GM21576 (cell line): ENCODE measurements around the gene WAPL.

Experiments used
- ATAC-seq: cut with Tn5 transposase; IDR thresholded peaks from one replicate; pipeline ENCODE4 v1.9.1; 2021; ENCODE audit warnings: mild to moderate bottlenecking, moderate library complexity; ENCODE audit not compliant: unreplicated experiment

WAPL gene

DNA sequence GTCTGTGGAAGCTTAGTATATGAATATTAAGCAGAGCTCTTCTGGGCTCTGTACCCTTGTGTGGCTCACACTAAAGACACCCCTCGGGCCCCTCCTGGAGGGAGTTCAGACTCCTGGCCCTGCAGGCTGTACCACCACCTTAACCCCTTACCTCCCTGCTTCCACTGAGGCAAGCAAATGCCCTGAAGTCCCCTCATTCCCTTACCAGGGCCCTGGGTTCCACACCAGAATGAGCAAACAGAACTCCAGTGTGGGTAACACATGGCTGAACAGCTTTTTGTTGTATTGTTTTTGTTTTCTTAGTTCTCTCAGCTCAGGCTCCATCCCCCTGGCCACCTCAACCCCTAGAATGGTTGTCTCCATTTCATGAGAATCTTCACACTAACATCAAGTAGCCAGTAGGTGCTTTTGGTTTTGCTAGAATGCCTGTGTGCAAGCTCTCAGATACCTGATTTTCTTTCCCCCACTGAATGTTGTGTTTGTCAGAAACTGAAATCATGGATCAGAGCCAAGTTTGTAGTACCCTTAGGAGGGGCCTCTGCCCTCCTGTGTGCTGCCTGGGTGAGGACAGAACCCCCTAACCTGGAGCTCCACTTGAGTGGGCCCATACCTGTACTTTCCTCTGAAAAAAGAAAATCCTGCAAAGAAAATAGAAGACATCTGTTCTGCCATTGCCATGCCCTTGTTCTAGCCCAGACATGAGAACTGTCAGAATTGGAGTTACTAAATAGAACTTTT, 2.8 kb upstream of the WAPL start:
- no peak for ATAC-seq

DNA sequence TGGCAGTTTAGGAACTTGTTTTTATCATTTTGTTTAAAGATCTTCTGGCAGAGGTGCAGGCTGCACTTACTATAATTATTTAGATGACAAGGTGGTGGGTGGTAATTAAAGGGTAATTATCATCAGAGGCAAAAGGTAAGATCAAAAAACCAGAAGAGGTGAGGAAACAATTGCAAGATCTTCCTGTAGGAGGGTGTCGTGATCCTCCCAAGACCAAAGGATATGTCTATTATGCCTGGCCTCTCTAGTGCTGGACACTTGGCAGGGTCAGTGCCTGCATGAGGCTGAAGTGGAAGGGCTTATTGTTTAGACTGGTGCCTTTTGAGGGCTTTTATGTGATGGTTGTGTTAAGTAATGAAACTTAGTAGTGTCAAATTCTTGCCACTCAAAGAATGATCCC, 1.8 kb upstream of the WAPL start:
- ATAC-seq = no peak

DNA sequence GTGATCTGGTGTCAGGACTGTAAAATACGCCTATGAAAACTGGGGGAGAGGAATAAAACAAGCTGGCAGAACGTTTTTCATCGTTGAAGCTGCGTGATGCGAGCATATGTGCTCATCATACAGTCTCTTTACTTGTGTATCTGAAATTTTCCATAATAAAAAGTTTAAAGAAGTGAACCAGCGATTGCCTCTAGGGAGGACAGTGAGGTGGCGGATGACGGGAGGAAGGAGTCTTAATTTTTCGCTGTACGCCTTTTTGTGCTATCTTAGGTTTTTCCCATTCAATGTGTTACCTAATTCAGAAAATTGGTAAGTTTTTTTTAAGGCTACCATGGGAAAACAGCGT, 891 bp upstream of the WAPL start:
- no peak for ATAC-seq

DNA sequence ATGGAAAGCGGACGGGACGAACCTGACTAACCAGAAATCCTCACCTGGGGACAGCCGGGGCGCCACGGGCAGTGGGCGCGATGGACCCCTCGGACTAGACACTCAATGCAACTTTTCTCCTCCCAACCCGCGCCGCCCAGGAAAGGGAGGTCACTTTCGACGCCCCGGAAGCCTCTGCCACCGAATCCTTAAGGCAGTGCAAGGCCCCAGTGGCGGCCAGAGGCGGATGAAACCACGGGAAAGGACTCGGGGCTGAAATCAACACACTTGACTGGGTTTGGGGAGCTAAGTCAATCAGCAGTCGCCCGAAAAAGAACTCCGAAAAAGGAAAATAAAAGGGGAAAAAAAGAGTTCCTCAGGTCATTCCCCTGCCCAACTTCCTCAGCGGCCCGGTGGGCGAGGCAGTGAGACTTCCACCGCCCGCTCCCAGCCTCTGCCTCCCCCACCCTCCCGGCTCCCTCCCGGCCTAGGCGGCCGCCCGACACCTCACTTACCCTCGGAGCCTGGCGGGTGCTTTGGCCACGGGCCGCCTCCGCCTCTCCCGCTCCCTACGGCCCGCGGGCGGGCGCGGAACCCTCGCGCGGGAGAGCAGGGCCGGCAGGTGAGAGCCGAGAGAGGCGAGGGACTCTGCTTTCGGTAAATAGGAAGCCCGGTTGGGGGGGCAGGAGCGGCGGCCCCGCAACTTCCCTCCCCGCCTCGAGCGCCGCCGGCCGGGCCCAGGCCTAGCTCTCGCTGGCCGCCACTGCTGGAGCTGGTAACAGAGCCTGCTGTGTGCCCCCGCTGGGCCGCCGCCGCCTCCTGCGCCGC, 518 bp downstream of the WAPL start:
- peak; percentile 17 for ATAC-seq

DNA sequence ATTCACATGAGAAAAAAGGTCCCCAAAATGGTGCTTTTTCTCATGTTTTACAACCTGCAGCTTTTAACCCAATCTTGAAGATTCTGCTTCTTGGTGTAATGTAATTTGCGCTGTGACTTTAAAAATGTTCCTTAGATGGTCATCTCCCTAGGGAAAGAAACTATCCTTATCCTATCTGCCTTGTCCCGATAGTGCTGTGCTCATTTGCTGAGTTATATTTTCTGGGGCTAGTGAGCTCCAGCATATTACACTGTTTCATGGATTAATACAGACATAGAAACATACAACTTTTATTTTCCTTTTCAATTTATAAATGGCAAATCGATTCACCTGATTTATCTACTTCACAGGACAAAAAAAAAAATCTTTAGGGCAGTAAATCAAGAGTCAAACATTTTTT, 2.8 kb downstream of the WAPL start:
- no peak for ATAC-seq

DNA sequence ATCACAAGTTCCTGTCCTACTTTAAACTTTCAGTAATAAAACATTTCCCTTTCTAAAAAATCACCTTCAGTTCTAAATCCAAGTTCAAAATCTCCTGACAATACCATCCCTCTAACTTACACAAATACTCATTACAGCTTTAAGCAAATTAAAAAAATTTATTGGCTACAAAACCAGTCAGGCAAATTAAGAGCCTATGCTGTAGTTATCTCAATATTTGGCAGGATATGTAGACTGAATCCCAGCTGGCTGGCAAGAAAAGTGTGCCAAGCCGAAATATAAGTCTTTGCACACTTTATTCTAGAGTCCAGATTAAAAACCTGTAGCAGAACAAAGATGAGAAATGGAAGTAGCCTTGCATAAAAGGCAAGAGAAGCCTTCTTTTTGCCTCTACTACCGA, 9.5 kb downstream of the WAPL start:
- ATAC-seq = no peak

DNA sequence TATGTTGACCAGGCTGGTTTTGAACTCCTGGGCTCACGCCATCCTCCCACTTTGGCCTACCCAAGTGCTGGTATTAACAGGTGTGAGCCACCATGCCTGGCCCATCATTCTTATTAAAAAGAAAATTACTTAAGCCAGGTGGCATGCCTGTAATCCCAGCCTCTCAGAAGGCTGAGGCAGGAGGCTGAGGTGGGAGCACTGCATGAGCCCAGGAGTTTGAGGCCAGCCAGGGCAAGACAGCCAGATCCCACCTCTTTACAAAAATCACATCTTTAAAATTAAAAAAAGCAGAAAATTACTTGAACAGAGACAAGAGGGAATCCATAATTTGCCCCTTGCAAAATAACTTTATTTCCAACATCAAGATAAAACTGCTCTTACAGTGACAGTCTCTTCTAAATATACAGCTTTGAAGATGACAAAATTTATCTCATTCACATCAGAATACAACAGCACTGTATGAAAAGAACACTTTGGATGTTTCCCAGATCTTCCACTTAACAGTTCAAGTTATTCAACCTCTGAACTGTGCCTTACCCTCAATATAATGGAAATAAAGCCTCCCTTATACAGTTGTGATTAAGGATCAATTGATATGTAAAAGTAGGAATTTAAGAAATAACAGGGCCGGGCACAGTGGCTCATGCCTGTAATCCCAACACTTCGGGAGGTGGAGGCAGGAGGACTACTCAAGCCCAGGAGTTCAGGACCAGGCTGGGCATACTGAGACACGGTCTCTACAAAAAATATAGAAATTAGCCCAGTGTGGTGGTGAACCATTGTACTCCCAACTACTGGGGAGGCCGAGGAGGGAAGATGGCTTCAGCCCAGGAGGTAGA, 10.3 kb downstream of the WAPL start:
- no peak for ATAC-seq

DNA sequence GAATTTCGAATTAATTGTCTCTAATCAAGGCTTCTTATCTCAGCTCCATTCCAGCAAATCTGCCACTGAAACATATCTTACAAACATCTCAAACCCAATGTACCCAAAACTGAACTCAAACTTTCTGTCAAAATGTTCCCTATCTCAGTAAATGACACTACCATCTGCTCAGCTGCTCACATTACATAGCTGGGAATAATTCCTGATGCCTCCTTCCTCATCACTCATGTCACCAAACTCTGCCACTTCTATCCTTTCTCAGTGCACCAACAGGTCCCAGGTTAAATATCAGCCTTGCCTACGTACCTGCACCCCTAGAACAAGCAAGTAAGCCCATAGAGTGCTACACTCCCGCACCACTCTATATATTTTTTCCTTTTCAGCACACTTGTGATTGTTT, 12.4 kb downstream of the WAPL start:
- no peak for ATAC-seq

DNA sequence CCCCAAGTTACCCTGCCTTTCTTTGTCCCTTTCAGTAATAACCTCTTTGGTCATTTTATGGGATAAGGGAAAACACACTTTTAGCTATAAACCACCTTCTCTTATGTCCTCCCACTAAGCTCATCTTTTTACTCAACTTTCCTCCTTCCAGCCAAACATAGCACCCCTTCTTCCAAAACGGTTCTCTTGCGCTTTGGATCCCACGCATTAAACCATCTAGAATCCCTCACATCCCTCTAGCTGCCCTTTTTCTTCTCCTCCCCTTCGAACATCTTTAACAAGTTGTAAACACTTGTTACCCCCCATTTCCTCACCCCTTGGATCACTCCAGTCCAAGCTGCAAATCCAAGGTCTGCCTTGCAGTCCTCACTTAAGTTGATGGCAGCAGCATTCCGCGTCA, 13.4 kb downstream of the WAPL start:
- ATAC-seq = no peak

DNA sequence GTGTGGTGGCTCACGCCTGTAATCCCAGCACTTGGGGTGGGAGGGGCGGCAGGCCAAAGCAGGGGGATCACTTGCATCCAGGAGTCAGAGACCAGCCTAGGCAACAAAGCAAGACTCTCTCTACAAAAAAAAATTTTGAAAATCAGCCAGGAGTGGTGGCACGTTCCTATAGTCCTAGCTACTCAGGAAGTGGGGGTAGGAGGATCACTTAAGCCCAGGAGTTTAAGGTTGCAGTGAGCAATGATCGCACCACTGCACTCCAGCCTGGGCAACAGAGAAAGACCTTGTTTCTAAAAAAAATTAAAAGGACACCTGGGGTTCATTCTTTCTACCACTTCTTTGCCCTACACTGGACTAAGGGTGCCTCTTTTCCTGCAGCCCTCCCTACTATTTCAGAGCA, 15.1 kb downstream of the WAPL start:
- ATAC-seq = no peak

DNA sequence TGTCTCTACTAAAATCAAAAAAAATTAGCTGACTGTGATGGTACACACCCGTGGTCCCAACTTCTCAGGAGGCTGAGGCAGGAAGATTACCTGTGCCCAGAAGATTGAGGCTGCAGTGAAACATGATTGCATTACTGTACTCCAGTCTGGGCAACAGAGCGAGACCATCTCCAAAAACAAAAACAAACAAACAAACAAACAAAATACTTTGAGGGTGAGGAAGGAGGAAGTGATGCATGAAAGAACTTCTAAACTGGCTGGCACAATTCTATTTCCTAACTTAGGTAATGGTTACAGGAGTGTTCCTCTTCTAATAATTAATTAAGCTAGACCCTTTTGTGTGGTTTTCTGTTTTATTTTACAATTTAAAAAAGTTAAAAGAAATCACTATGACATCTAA, 15.5 kb downstream of the WAPL start:
- no peak for ATAC-seq

DNA sequence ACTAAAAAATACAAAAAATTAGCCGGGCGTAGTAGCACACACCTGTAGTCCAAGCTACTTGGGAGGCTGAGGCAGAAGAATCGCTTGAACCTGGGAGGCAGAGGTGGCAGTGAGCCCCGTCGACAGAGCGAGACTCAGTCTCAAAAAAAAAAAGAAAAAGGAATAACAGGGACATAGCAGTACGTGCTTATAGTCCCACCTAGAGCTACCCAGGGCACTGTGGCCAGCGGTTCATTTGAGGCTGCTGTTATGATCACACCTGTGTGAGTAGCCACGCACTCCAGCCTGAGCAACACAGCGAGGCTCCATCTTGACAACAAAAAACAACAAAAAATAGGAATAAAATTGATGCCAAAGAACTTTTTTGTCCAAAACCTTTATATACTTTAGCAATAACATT, 17.1 kb downstream of the WAPL start:
- ATAC-seq = no peak

DNA sequence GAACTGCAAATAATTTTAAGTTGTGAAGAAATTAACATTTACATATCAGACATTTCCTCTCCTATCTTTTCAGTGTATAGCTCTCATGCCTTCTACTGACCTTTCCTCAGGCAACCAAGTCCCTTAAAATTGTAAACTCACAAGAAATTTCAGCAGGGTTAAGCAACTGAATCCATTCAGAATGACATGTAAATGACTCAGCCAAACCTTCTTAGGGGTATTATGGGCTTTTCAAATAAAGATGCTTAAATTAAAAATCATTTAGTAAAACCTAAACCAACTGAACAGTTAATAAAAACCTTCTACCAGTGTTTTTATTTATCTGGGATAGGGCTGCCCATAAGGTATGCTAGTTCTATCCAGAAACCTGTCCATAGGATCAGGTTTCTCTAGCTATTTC, 20.7 kb downstream of the WAPL start:
- no peak for ATAC-seq

DNA sequence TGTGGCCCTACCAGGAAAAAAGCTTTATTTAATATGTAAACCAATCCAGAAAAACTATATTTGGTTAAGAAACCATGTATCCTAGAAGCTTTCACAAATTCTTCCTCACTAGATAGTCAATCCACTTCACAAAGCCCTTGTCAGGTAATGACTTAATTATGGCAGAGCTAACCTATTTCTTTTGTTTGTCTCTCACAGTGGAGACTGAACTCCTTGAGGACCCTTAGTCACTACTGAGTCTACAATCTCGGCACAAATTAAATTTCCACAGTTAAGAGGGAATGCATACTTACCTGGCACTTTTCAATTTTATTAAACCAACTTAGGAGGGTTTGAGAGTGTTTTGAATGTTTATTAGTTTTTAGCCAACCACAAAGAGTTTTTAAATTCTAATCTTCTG, 23.0 kb downstream of the WAPL start:
- ATAC-seq = no peak

DNA sequence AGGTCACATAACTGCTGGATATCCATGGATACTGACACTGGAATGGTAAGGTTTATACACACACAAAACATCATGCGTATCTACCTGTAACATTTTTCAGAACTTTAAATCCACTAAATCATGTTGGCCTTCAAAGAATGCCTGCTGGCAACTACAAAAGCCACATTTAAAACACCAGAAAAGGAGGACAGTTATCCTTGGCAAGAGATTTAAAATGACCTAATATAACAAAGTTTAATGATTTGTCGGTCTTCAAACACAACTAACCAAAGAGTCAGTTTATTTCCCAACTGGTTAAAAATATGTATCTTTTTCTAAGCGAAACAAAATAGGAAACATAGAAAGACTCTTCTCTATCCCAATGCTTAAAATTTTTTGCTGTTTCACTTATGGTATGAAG, 24.0 kb downstream of the WAPL start:
- ATAC-seq = no peak

DNA sequence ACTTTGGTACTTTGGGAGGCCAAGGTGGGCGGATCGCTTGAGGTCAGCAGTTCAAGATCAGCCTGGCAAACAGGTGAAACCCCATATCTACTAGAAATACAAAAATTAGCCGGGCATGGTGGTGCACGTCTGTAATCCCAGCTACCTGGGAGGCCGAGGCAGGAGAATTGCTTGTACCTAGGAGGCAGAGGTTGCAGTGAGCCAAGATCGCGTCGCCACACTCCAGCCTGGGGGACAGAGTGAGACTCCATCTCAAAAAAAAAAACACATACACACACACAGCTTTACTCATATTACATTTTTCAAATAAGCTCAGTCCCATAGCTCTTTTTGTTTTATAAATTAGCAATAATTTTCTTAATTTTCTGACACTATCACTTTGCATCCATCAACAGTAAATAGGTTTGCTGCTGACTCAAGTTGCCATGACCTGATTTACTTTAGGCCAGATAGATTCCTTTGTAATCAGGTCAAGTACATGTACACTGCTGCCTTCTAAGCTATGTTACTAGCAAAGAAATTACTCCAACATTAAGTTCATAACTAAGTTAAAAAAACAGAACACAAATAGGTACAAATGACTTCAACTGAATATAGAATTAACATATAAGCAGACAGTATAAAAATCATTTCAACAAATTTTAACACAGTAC, 31.5 kb downstream of the WAPL start:
- no peak for ATAC-seq

DNA sequence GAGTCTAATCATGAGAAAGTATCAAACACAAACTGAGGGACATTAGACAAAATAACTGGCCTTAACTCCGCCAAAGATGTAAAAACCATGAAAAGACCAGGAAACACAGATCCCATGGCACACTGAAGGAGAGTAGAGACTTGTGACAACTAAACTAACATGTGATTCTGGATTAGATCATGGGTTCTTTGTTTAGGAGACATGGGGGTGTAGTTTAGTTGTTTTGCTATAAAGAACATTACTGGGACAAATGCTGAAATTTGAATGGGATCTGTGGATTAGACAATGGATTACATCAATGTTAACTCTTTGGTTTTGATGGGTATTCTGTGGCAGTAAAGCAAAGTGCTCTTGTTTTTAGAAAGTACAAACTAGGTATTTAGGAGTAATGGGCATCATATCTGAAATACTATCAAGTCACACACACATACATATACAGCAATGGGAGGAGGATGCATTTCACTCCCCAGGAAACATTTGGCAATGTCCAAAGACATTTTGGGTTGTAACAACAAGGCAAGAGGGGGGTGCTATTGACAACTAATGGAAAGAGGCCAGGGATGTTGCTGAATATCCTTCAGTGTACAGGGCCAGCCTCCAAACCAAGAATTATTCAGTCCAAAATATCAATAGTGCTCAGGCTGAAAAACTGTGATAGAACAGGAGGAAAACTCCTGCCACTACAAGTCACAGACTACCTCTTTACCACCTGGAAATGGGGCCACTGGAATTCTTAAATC, 32.4 kb downstream of the WAPL start:
- ATAC-seq = no peak

DNA sequence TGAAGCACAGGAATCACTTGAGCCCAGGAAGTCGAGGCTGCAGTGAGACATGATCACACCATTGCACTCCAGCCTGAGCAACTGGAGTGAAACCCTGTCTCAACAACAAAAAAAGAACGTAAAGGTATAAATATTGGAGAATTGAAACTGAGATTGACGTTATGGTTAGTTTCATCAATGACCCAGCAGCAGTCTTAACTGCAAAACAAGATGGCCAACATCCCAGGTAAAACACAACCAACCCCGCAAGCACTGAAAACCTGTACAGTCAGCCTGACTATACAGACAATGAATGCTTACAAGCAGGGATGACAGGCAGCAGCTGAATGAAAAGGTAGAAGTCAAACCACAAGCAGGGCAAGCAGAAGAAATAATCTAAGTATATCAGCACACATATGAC, 34.7 kb downstream of the WAPL start:
- ATAC-seq = peak; percentile 66

DNA sequence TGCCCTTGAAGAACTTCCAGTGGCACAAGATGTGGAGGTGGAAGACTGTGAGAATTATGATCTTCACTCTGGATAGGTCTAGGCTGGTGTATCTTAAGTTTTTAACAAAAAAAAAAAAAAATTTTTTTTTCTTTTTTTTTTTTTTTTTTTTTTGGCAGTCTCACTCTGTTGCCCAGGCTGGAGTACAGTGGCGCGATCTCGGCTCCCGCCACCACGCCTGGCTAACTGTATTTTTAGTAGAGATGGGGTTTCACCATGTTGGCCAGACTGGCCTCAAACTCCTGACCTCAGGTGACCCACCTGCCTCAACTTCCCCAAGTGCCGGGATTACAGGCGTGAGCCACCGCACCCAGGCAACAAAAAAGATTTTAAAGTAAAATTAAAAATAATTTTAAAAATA, 37.9 kb downstream of the WAPL start:
- ATAC-seq = no peak

DNA sequence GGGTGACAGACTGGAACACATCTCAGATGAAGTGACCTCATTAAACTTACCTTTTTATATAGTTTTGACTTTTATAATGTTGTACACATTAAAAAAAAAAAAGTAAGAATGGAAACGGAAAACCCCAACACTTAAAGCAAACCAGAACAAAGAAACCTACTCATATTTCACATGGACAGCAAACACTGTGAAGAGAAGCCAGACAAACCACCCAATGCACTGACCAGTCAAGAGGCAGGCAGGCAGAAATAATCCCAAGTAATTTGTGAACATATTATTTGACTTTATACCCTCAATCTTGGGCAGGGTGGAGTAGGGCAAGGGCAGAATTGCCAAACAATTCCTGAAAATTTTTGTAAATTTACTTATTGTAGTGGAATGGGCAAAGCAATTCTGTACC, 39.8 kb downstream of the WAPL start:
- ATAC-seq = no peak

DNA sequence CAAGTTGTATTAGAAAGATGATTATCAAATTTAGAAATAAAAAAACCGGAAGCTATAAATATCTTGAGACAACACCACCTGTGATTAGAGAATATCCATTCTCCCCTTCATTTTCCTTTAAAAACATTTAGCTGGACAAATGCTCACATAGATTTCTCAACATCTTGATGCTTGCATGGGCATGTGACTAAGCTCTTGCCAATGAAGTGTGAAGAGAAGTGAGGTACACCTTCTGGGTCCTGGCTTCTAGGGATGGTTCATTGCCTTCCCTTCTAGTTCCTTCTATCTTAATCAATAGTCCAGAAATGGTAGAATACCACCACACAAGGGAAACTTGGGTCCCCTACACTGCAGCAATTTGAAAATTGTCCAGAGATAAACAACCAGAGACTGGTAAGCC, 41.0 kb downstream of the WAPL start:
- no peak for ATAC-seq
